Middle frontal gyrus (tissue), 1 donor: ENCODE results near the gene CLIC5.
"Not testable (repeated sequence)": the region's sequence is repeated elsewhere in the genome, so short reads cannot be mapped to it uniquely, and the experiment has no call there.

Source experiments
- DNase-seq: peaks from one replicate; pipeline ENCODE4 v3.0.0-alpha.2; 2015; ENCODE audit warnings: low spot score; ENCODE audit errors: extremely low spot score

The CLIC5 gene

DNA sequence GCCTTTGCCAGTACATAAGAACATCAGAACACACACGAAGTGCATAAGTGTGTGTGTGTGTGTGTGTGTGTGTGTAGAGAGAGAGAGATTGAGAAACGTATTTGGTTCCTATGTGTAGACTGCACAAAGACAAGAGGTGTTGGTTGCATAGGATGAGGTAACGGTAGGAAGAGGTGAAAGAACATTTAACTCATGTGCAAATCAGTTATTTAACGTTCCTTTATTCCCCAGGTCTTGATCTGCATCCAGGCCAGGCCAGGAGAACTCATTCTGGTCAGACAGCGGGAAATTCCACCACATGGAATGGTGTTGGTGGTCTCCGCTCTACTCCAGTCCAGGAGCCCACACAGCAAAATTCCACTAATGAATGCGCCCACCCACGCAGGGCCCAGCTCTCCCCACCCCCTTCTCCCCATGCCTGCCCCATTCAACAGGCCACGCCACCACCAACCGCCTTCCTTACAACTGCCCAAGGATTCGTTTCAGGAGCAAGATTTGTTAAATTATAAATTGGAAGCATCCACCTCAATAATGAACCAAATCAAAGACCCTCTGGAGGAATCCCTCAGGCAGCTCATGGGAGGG is 86.8 kb downstream of the CLIC5 start:
- no peak for DNase-seq

DNA sequence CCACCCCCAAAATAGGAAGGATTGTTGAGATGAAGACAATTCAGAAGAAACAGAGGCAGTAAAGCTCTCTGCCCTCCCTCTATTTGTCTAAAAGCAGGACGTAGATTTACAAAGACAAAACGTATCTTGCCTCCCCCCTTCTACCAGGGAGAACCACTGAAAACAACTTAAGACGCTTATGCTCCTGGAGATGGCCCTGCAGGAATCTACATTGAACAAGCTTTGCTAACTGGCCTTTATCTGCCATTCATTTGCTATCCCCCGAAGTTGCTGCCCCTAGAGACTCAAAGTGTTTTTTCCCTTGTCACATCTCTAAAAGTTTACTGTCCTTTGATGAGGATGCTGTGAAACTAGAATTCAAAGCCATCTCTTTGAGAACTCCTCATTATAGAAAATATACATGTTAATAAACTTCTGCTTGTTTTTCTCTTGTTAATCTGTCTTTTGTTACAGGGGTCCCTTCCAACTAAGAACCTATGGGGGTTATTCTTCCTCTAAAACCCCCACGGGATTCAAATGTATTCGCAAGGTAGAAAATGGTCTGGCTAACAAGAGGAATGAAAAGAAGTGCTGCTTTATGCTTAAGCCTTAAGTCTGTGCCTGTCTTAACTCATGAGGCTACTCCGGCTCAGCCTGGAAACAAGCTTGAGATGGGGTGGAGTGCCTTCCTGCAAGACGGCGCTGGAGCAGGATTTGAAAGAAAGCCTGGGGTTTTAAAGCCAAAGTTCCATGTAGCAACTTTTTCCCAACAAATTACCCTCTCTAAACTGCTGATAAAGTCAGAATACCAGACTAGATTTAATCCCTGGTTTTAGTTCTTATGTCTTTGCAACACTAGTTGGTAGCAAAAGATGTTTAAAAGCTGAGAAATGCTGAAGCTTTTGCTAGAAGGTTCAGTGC is 88.0 kb downstream of the CLIC5 start:
- no peak for DNase-seq

DNA sequence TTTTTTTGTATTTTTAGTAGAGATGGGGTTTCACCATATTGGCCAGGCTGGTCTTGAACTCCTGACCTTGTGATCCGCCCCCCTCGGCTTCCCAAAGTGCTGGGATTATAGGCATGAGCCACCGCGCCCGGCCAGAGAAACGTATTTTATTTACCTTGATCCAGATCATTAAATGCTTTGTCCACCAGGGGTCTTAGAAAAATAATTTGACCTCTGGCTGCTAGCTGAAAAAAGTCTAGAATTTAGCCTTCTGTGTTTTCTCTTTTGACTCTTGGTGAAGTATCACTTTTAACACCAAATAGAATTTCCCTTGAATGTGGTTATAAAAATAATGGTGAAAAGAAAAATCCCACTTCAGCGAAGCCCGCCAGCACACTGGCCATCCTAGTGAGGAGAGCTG is 89.2 kb downstream of the CLIC5 start:
- DNase-seq: not testable (repeated sequence)

DNA sequence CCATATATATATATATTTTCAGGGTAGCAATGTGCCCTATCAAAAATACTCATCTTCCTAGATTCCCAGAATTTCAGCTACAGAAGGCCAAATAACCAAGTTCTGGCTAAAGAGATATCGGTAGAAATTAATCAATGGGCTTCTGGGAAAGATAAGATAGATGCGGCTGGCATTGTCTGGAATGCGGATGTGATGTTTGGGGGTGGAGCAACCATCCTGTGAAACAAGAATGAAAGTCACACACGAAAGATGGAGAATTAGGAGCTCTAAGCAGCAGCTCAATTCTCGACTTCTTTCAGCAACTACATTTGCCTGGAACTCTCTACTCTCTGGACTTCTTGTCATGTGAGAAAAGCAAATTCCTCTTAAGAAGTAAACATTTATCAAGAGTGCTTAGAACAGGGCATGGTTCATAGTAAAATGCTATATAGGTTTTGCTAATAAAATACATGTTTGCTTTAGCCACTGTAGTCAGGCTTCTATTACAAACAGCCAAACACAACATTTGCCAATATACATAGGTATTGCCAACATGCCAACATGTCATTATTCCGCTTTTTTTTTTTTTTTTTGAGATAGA is 90.8 kb downstream of the CLIC5 start:
- no peak for DNase-seq

DNA sequence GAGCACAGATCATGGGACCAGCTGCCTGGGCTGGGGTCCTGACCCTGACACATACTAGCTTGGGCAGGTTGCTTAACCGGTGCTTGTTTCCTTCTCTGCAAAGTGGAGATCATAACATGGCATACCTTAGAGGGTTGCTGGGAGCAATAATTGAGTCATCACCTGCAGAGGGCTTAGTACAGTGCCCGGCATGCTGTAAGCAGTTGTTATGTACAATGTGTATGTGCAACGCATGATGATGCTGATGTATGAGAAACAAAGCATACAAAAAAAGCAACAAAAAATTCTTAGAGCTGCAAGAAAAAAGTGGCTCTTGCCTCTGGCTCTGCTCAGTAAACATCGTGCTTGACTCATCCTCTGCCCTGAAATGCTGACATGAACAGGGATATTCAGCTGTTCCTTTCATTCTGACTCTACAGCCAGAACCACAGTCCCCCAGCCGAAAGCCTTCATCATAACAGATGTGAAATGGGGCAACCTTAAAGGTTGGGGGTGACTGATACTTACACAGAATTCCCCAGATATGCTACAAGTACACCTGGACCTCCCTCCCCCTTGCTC is 91.7 kb downstream of the CLIC5 start:
- DNase-seq: no peak

DNA sequence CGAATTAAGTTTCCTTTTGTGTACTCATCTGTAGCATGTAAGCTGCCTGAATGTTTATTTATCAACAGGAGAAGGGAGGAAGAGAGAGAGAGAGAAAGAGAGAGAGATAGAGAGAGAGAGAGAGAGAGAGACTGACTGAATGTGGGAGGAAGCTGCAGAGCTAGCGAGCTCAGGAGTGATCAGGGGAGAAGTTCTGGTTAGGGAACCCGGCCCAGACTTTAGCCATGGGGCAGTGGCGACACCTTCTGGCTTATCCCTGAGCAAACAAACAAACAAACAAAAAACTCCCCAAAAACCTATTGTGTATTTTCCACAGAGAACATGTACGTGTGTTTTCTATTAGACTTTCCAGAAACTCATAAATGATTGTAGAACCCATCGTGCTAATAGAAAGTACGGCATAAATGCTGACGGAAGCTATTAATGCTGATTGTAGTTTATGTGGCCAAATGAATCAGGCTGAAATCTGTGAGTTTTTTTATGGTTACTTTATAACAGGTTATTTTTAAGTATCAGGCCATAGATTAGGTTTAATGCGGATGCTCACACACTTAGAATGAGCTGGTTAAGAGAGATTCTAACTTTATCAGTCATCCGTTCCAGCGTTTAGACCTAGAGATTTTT is 92.8 kb downstream of the CLIC5 start:
- DNase-seq: peak; percentile 55

DNA sequence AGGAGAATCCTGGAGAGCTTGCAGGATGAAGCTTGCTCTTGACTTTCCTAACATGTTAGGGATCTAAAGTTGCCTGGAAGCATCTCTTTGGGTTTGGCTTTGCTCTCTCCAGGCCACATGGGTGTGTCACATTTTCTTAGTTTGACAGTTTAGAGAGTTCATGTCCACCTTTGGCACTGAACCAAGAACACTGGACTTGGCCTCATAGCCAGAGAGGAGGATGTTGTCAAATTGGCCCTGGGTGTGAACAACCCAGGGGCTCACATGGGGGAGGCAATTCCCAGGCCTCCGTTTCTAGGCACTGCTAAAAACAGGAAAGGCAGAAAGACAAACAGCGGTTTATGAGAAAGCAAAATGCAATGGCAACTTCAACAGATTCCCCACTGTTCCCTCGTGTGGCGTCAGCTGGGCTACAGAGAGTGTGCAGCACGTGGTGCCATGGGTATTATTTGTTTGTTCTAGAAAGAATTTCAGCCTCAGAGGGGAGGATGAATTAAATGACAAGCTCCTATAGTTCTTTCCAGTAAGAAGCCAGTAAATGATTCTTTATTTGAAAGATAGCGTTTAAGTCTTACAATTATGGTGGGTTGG is 93.9 kb downstream of the CLIC5 start:
- no peak for DNase-seq

DNA sequence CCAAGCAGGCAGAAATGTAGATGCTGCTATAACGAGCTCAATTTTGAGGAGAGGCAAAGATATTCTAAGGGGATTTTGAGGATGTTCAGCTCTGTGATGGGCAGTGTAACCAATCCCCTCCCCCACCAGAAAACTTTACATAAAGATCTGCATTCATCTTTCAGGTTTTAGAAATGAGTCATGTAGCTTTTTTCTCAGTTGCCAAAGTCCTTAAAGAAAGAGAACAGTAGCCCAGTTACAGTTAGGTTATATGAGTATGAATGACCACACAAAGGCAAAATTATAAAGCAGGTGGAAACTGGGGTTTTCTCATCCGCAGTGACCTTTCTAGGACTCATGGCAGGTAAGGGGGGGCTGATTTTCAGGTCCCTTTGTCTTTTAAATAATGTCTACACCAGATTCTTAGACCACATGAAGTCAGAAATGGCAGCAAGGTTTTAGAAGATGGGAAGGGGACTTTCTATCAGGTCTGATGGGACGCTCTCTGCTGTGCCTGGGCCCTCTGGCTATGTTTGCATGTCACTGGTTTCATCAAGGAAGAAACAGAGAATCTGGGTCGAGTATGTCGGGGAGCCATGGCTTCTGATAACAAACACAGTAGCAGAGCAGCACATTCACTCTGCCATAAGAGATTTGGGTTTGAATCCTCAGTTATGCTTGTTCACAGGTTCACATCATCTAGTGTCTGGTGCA is 94.7 kb downstream of the CLIC5 start:
- DNase-seq: no peak

DNA sequence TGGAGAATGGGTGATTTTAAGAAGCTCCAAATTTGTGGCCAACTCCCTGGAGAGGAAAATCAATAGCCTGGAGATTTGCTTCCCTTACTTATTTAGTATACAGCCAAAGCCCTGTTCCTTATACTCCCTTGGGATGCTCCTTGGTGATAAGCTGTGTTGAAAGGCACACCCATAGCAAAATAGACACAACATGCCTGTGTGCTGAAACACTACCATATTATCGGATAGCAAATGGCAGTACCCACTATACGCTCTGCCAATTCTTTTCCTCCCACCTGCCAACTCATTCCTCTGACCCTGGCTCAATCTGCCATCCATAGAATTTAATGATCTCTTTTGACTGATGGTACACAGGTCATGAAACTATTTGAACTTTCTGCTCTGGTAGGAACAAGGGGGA is 98.2 kb downstream of the CLIC5 start:
- DNase-seq: no peak

DNA sequence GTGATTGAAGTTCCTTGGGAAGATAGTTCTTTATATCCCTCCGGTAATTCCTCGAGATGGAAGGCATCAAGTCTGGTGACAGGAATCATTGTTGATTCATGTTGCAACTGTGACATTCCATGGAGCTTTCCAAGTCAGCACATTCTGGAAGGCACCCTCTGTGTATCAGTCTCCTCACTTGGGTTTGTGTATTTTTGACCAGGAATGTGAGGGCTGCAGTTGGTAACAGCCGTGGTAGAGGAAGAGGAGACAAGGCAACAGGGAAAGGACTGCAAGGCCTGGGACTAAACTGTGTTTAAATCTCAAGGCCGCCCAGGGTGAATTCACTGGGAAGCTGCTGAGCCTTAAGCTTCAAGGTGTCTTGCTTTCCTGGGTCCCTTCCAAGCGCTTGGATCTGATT is 99.0 kb downstream of the CLIC5 start:
- DNase-seq: no peak

DNA sequence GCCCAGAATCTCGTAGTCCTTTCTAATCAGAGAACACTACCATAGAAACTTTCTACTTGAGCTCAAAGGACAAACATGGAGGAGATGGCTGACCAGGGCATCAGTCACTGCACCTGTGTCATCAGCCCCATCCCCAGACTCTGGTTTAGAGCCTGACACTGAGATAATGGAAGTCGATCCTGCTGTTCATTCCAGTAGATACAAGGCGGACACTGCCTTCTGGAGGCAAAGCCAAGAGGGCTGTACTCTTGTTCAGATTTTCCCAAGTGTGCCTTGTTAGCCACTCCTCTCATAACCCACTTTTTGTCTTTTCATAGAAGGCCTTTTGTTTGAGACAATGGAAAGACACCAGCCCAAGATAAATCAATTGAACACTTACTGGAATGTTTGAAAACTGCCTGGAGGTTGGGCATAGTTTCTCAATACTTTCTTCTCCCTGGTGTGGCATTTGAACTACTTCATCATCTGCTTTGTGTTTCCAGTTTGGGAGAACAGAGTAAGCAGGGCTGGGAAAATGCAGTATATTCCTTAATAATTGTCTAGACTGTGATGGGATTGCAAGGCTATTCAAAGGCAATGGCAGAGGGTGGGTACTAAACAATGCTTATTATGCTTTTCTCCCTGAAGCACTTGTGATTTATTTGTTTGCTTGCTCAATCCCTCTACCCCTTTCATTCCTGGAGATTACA is 99.7 kb downstream of the CLIC5 start:
- no peak for DNase-seq

DNA sequence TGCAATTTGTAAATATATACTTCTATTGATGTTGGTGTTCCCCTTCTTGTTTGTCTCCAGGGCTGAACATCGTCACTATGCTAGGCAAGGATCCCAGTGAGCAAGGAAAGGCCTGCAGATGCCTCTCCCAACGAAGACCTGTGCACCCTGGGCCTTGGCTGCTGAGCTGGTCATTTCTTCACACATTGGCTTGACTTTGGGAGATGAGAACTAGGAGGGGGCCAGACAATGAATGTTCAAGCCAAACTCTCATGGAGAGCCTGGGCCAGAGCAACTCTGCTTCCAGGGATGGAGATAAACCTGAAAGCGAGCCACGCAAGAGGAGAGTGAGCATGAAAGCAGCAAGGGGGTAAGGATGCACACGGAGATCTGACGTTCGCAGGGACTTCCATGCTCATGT is 104.0 kb downstream of the CLIC5 start:
- DNase-seq: no peak

DNA sequence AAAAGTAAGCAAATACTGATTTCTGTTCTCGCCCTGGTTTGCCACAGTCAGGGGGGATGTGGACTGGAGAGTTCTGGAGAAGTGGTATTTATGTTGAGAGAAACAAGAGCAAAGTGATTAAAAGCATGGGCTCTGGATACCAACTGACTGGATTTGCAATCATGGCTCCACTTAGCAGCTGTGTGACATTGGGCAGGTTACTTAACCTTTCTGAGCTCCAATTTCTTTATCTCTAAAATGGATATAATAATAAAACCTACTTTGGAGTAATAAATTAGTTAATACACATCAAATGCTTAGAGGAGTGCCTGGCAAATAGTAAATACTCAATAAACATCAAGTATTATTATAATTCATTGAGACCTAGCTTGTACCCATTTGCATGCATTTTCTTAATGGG is 111.7 kb downstream of the CLIC5 start:
- DNase-seq: no peak

DNA sequence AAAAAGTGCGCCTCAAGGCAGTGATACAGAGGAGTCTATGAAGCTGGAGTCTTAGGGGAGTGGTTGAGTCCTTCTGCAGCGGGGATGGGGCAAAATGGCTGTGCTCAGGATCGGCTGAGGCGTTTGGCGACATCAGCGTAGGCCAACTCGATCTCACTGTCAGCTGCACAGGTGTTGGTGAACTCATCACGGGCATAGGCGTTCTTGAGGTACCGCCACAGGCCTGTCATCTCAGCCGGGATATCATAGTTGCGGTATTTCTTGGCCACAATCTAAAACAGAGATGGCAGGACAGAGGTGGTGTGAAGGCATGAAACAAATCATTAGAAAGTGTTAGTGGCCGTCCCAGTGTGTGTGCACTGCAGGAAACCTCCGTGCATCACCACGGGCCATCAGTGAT is 112.7 kb downstream of the CLIC5 start:
- DNase-seq: no peak

DNA sequence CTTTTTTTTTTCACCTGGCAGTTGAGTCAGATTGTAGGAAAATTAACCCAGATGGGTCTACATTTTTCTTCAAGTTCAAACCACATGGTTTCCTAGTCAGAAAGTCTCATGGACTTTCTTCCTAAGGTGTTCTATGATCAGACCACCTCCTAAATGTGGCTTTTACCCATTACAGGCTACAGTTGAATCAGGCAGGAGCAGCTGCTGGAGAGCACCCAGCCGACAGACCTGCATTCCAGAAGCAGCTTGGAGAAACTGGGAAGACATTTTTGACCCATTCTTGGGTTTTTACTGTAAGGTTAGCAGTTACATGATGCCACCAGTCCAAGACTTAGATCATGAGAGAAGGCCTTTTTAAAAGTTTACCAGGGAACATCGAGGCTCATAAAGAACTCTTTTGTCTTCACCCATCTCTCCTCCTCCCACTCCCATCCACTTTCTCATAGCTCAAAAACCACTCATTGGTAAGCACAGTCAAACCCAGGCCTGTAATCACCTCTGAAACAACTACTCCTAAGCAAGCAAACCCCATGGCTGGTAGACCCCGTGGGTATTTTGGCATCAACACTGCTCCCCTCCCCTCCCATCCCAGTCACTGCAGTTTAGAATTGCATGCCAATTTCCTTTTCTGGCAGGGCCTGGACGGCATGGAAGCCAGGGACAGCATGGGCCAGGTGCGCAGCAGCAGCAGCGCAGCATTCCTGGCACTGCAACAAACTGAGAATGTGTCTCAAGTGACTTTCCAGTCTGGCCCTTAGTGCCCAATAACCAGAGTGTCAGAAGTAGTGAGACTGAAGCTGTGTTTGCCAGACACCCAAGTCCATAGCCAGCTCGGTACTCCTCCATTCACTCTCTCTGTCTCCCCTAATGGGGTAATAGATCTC is 113.7 kb downstream of the CLIC5 start:
- DNase-seq: no peak

DNA sequence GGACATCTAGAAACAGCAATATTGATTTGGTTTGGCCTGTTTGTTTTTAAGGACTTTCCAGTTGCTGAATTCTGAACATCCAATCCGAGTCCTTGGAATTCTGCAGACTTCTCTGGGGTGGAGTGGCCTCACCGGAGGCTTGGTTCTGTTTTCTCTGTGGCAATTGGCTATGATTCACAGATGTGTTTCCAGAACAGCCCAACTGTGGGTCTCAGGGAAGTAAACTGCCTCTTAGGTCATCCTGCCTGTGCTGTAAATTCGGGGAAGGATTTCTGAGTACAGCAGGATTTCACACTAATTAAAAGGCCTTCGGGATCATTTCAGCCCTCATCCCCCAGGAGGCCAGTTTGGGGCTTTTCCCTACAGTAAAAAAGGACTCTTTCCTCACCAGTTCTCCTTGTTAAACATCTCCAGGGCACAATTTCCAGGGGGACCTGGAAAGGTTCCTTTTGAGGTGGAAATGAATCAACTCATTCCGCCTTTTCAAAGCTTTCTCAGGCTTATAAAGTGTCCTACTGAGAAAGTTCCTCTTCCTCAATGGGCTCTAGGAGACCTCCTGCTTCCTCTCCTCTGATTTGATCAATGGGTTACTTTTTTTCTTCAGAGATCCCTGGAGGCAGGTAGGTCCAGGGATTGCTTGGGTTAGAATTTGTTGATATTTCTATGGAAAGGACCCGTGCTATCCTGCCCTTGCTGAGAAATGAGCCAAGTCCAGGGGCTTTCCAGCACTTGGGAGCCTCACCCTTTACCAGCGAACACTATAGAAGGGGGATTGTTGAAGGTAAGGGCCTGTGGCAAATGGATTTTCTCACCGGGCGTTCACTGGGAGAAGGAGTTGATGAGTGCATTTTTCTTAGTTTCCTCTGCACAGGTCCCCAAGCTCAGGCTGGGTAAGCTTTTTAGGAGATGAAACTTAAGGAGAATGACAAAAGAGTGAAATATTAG is 114.6 kb downstream of the CLIC5 start:
- DNase-seq: no peak

DNA sequence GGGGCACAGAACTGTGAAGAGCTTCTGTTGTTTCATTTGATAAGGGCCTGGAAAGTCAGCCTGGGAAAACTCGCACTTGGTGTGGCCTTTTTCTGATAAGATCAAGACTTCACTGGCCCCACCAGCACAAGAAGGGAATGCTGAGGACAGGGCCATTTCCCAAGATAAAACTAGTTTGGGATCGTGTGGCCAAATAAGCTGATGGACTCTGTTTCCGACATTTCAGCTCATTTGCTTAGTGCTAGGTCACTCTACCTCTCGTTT is 116.0 kb downstream of the CLIC5 start:
- no peak for DNase-seq

DNA sequence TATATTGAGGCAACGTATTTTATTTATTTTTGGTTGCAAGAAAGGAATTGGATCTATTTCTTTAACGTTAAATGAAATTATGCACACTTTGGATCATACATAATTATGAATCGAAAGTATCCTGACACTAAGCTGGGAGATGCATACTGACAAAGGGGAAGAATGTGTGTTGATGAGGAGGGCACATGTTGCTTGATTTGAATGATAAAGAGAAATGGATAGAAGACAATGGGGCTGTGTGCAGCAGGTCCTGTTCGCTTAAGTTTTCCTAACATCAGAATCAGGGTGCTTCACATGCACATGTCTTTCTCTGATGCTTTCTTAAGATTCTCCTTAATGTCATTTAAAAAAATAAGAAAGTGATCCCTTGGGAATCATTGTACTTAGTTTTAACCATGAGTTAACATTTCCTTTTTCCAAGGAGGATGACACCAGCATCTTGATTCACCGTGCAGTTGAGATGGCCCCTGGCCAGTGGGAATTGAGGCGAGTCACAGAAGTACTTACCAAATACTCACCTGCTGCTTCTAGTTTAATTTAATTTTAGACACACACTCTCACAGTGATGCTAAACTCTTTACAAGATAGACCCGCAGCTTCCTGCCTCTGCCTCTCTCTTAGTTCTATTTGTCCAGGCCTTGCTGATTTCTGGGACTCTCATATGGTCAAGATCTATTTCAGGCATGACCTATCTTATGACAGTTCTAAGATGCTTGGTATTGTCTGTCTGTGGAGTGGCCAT is 116.5 kb downstream of the CLIC5 start:
- DNase-seq: no peak
